HepG2 (cell line): Measurements from ENCODE around the gene TMEM217. TPM values are rescaled to one million over a fixed set of nuclear protein-coding genes. Genes with fewer than 3 reads are reported as not detected.

ENCODE experiments used
- HDAC1 ChIP-seq: sonication (generic); formaldehyde crosslinking; IDR thresholded peaks from 2 replicates; pipeline ENCODE4 v1.5.1; 2020; ENCODE audit warnings: mild to moderate bottlenecking, missing genetic modification reagents
- HNRNPL ChIP-seq: fragments of 200-400 bp; formaldehyde crosslinking; IDR thresholded peaks from 2 replicates; pipeline ENCODE4 v1.6.1; 2017; ENCODE audit warnings: mild to moderate bottlenecking, low read depth, low read length
- MAFG ChIP-seq: sonication (generic); formaldehyde crosslinking; IDR thresholded peaks from 2 replicates; pipeline ENCODE4 v1.5.1; 2020; ENCODE audit warnings: mild to moderate bottlenecking, missing genetic modification reagents
- NR2F2 ChIP-seq: IDR thresholded peaks from 2 replicates; pipeline ENCODE4 v1.6.1; 2012; ENCODE audit warnings: low read depth, inconsistent platforms, borderline replicate concordance
- PAWR ChIP-seq: sonication (generic); formaldehyde crosslinking; IDR thresholded peaks from 2 replicates; pipeline ENCODE4 v1.4.0; 2020; ENCODE audit warnings: missing genetic modification reagents, mild to moderate bottlenecking, borderline replicate concordance
- PCBP2 ChIP-seq: fragments of 200-400 bp; formaldehyde crosslinking; optimal IDR thresholded peaks from 2 replicates; pipeline ENCODE3; 2018; ENCODE audit warnings: low read length, low read depth; ENCODE audit not compliant: poor library complexity, severe bottlenecking
- PHF21A ChIP-seq: sonication (generic); formaldehyde crosslinking; IDR thresholded peaks from 2 replicates; pipeline ENCODE4 v1.5.0; 2020; ENCODE audit warnings: mild to moderate bottlenecking, missing genetic modification reagents
- RORA ChIP-seq: sonication (generic); formaldehyde crosslinking; IDR thresholded peaks from 2 replicates; pipeline ENCODE4 v1.5.0; 2020; ENCODE audit warnings: mild to moderate bottlenecking, missing genetic modification reagents, moderate library complexity
- SIN3B ChIP-seq: fragments of 150-350 bp; IDR thresholded peaks from 2 replicates; pipeline ENCODE4 v1.6.1; 2014; ENCODE audit warnings: low read length
- SP5 ChIP-seq: IDR thresholded peaks from 2 replicates; pipeline ENCODE4 v1.6.1; 2016; ENCODE audit warnings: low read depth, borderline replicate concordance
- STAG1 ChIP-seq: sonication (generic); formaldehyde crosslinking; IDR thresholded peaks from 2 replicates; pipeline ENCODE4 v1.4.0; 2020; ENCODE audit warnings: missing genetic modification reagents
- ZFAT ChIP-seq: sonication (generic); formaldehyde crosslinking; conservative IDR thresholded peaks from 2 replicates; pipeline ENCODE4 v1.8.1; 2023; ENCODE audit warnings: missing genetic modification reagents, inconsistent platforms
- ZMYM4 ChIP-seq: sonication (generic); formaldehyde crosslinking; IDR thresholded peaks from 2 replicates; pipeline ENCODE4 v1.8.1; 2023; ENCODE audit warnings: mild to moderate bottlenecking, missing genetic modification reagents
- ZNF18 ChIP-seq: sonication (generic); formaldehyde crosslinking; IDR thresholded peaks from 2 replicates; pipeline ENCODE4 v1.8.0; 2022; ENCODE audit warnings: mild to moderate bottlenecking, missing genetic modification reagents; ENCODE audit not compliant: insufficient replicate concordance
- ZNF230 ChIP-seq: sonication (generic); formaldehyde crosslinking; IDR thresholded peaks from 2 replicates; pipeline ENCODE4 v1.4.0; 2020; ENCODE audit warnings: mild to moderate bottlenecking, missing genetic modification reagents
- ZNF292 ChIP-seq: sonication (generic); formaldehyde crosslinking; IDR thresholded peaks from 2 replicates; pipeline ENCODE4 v1.8.1; 2022; ENCODE audit warnings: mild to moderate bottlenecking, low read depth, missing genetic modification reagents, borderline replicate concordance
- ZNF33A ChIP-seq: sonication (generic); formaldehyde crosslinking; IDR thresholded peaks from 2 replicates; pipeline ENCODE4 v1.5.1; 2020; ENCODE audit warnings: missing genetic modification reagents, mild to moderate bottlenecking, moderate library complexity, borderline replicate concordance
- ZNF33B ChIP-seq: sonication (generic); formaldehyde crosslinking; IDR thresholded peaks from 2 replicates; pipeline ENCODE4 v1.5.1; 2020; ENCODE audit warnings: mild to moderate bottlenecking, missing genetic modification reagents
- ZNF383 ChIP-seq: sonication (generic); formaldehyde crosslinking; IDR thresholded peaks from 2 replicates; pipeline ENCODE4 v1.4.0; 2020; ENCODE audit warnings: missing genetic modification reagents, mild to moderate bottlenecking, borderline replicate concordance
- ZNF432 ChIP-seq: sonication (generic); formaldehyde crosslinking; IDR thresholded peaks from 2 replicates; pipeline ENCODE4 v1.5.0; 2020; ENCODE audit warnings: missing genetic modification reagents, mild to moderate bottlenecking, borderline replicate concordance
- ZNF484 ChIP-seq: sonication (generic); formaldehyde crosslinking; IDR thresholded peaks from 2 replicates; pipeline ENCODE4 v1.5.1; 2020; ENCODE audit warnings: mild to moderate bottlenecking, low read depth, missing genetic modification reagents, borderline replicate concordance
- ZNF501 ChIP-seq: sonication (generic); formaldehyde crosslinking; IDR thresholded peaks from 2 replicates; pipeline ENCODE4 v1.5.1; 2020; ENCODE audit warnings: mild to moderate bottlenecking, moderate library complexity, missing genetic modification reagents
- ZNF629 ChIP-seq: sonication (generic); formaldehyde crosslinking; conservative IDR thresholded peaks from 2 replicates; pipeline ENCODE4 v1.5.0; 2020; ENCODE audit warnings: missing genetic modification reagents
- ZNF652 ChIP-seq: IDR thresholded peaks from 2 replicates; pipeline ENCODE4 v1.6.1; 2016; ENCODE audit warnings: low read depth, borderline replicate concordance
- ZNF670 ChIP-seq: sonication (generic); formaldehyde crosslinking; IDR thresholded peaks from 2 replicates; pipeline ENCODE4 v1.8.0; 2022; ENCODE audit warnings: mild to moderate bottlenecking, missing genetic modification reagents, borderline replicate concordance
- ZNF747 ChIP-seq: sonication (generic); formaldehyde crosslinking; IDR thresholded peaks from 2 replicates; pipeline ENCODE4 v1.8.1; 2023; ENCODE audit warnings: missing genetic modification reagents, mild to moderate bottlenecking, borderline replicate concordance
- ZSCAN21 ChIP-seq: sonication (generic); formaldehyde crosslinking; IDR thresholded peaks from 2 replicates; pipeline ENCODE4 v1.8.0; 2022; ENCODE audit warnings: mild to moderate bottlenecking, missing genetic modification reagents, moderate library complexity, borderline replicate concordance
- polyA plus RNA-seq, 8 experiments: library from polyadenylated mRNA; depleted of rRNA in 3 of 8; stranded (reverse) in 7 of 8; unstranded in 1 of 8; fragments of >200 nt; fragmentation: Illumina TruSeq in 4 of 8; extraction: Trizol in 4 of 8; gene quantifications; 2 replicates each; pipeline versions ENCODE4 v1.2.1 to v1.2.3, GENCODE V29; 2011 to 2016; ENCODE audit warnings: low read depth in 4 of 8, missing spikeins in 1 of 8, mixed read lengths in 1 of 8; ENCODE audit not compliant: insufficient read depth in 1 of 8
- total RNA-seq, 5 experiments: library from RNA; depleted of rRNA; stranded (reverse); fragments of >200 nt; fragmentation: Illumina TruSeq; extraction: Trizol; gene quantifications; 2 replicates each; pipeline ENCODE4 v1.2.3, GENCODE V29; 2016; ENCODE audit warnings: low read depth in 1 of 5
- TF ChIP-seq, protein P1 (sequence below): sonication (generic); formaldehyde crosslinking; IDR thresholded peaks from 2 replicates; pipeline ENCODE4 v1.9.0; 2022; ENCODE audit warnings: missing genetic modification reagents, mild to moderate bottlenecking, borderline replicate concordance

Gene TMEM217
- total and polyA plus RNA-seq, 2 of the 13 experiments (the other 11 are each of a cell fraction or from before 2014, with no cell fraction given): 2.3 to 3.4 TPM

DNA sequence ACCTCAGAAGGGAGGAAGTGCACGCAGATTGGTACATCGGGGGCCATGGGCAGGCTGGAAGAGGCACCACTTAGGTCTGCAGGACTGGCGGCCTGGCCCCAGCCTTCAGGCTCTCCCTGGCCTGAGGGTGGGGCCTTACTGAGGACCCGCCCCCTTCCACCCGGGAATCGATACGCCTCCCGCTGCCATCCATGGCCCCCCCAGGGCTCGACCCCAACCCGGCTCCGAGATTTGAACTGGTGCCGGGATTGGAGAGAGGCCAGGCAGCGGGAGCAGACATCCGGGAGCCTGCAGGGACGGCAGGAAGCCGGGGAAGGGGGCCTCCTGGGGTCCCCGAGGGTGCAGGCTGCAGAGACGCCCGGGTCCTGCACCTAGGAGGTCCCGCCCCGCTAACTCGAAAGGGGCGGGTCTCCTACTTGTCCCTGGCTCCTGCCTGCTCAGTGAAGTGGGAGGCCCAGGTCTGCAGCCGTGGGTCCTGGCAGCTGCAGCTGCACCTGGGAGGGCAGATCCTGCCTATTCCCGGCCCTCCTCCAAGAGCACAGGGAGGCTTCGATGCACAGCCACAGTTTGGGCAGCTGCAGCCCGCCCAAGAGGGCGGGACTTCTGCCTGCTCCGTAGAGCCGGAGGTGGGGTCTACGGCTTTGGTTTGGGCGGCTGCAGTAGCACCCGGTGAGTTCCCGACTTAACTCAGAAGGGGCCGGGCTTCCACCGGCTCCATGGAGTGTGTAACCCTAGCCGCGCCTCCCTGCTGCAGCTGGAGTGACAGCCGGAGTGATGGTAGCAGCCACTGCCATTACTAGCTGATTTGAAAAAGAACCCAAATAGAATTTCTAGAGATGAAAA, 35.6 kb downstream of the TMEM217 start (continued):
- peak; percentile 60; the same call in 1 of the 2 replicates for TF ChIP-seq ZNF33A (CRISPR knock-in tag)
- TF ChIP-seq ZMYM4 (CRISPR knock-in tag): peak; percentile 57
- TF ChIP-seq ZNF484 (CRISPR knock-in tag): no peak; the same call in 1 of the 2 replicates
- TF ChIP-seq ZNF629: no peak
- no peak for TF ChIP-seq RORA (CRISPR knock-in tag)
- peak; percentile 74; the same call in 1 of the 2 replicates for TF ChIP-seq ZSCAN21 (CRISPR knock-in tag)
- no peak for TF ChIP-seq ZFAT
- TF ChIP-seq, protein P1, sequence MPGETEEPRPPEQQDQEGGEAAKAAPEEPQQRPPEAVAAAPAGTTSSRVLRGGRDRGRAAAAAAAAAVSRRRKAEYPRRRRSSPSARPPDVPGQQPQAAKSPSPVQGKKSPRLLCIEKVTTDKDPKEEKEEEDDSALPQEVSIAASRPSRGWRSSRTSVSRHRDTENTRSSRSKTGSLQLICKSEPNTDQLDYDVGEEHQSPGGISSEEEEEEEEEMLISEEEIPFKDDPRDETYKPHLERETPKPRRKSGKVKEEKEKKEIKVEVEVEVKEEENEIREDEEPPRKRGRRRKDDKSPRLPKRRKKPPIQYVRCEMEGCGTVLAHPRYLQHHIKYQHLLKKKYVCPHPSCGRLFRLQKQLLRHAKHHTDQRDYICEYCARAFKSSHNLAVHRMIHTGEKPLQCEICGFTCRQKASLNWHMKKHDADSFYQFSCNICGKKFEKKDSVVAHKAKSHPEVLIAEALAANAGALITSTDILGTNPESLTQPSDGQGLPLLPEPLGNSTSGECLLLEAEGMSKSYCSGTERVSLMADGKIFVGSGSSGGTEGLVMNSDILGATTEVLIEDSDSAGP (CRISPR knock-in tag): peak; percentile 94
- TF ChIP-seq SIN3B: 0 out of 2 replicates have a peak, but pooled peaks have one; percentile 57
- TF ChIP-seq PAWR (CRISPR knock-in tag): peak; percentile 94; the same call in 1 of the 2 replicates
- TF ChIP-seq MAFG (CRISPR knock-in tag): no peak
- TF ChIP-seq STAG1 (CRISPR knock-in tag): no peak
- TF ChIP-seq HNRNPL: 0 out of 2 replicates have a peak, but pooled peaks have one; percentile 40
- TF ChIP-seq ZNF652 (CRISPR knock-in tag): peak; percentile 79
- TF ChIP-seq SP5 (CRISPR knock-in tag): no peak; the same call in 1 of the 2 replicates
- peak; percentile 97 for TF ChIP-seq ZNF292
- TF ChIP-seq ZNF501 (CRISPR knock-in tag): peak; percentile 81
- TF ChIP-seq NR2F2: no peak
- TF ChIP-seq ZNF18 (CRISPR knock-in tag): no peak
- peak; percentile 82 for TF ChIP-seq HDAC1 (CRISPR knock-in tag)
- TF ChIP-seq ZNF230: peak; percentile 91; the same call in 1 of the 2 replicates
- peak; percentile 25; the same call in 1 of the 2 replicates for TF ChIP-seq ZNF33B
- TF ChIP-seq ZNF747: no peak
- TF ChIP-seq ZNF670 (CRISPR knock-in tag): peak; percentile 86
- no peak for TF ChIP-seq PCBP2
- TF ChIP-seq PHF21A (CRISPR knock-in tag): peak; percentile 89; the same call in 1 of the 2 replicates
- TF ChIP-seq ZNF383 (CRISPR knock-in tag): 0 out of 2 replicates have a peak, but pooled peaks have one; percentile 74
- TF ChIP-seq ZNF432 (CRISPR knock-in tag): no peak
